GF-D8 (cell line): ENCODE data around the gene TARS3.

Experiments used
- DNase-seq: peaks from one replicate; lab custom pipeline; 2025; lab: John Stamatoyannopoulos, UW

Gene TARS3

DNA sequence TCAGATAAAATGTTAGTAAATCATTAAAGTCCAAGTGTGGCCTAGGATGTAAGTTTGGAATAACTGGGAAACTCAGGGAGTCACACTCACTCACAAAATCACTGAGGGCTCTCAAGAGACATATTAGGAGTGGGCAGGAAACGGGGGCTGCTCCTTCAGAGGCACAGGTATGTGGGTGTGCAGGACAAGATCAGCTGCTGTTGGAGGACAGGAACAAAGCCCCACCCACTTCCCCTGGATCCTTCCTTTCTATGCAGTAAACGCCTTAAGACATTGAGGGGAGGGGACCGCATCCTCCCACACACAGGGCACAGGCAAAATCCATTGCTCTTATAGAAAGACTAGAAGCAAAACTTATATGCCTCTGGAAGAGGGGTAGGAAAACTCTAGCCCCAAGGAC is 102.3 kb downstream of the TARS3 start:
- DNase-seq = no peak

DNA sequence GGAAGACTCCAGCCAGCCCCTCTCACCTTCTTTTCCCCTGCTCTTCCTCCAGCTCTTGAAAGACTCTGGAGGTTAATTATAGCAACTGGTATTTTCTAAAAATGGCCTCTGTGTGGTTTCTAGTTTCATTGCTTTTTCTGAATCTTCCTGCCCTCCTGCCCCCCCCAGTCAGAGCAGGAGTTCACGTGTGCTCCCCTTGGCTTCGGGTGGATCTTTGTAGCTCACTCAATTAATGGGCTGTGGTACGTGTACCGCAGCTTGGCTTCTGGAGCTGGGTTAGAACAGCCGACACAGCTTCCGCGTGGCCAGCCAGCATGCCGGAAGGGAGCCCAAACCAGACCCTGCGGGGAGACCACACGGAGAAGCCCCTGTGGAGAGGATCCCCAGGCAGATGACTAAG is 103.6 kb downstream of the TARS3 start:
- no peak for DNase-seq

- no peak for DNase-seq
Measured at GRCh38 chr15:101619615-101619865, 104.7 kb downstream of the TARS3 start.

GRCh38 chr15:101618851-101619614 is 105.2 kb downstream of the TARS3 start:
- DNase-seq = no peak

DNA sequence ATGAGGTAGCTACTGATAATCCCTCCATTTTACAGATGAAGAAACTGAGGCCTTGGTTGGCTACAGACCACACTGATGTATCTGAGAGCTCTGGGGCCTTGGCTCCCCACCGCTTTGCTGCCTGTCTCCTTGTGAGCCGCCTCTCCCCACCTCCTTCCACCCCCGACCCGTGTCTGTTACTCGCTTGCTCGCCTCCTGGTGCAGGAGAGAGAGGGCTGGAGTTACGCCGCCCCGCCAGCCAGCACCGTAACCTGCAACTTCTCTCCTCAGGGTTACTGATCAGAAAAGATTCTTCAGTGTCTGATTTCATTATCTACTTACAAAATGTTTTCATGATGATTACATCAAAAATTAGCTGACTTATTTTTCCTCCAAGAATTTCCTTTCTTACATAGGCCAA is 106.2 kb downstream of the TARS3 start:
- no peak for DNase-seq

GRCh38 chr15:101617390-101617965 is 106.8 kb downstream of the TARS3 start:
- no peak for DNase-seq

GRCh38 chr15:101615986-101616848 is 108.1 kb downstream of the TARS3 start:
- no peak for DNase-seq

- no peak for DNase-seq
Measured at GRCh38 chr15:101615414-101615985, 108.8 kb downstream of the TARS3 start.

- no peak for DNase-seq
Measured at GRCh38 chr15:101614761-101615160, 109.5 kb downstream of the TARS3 start.

GRCh38 chr15:101614001-101614585 is 110.2 kb downstream of the TARS3 start:
- no peak for DNase-seq

GRCh38 chr15:101613130-101614000 is 110.9 kb downstream of the TARS3 start:
- no peak for DNase-seq

DNA sequence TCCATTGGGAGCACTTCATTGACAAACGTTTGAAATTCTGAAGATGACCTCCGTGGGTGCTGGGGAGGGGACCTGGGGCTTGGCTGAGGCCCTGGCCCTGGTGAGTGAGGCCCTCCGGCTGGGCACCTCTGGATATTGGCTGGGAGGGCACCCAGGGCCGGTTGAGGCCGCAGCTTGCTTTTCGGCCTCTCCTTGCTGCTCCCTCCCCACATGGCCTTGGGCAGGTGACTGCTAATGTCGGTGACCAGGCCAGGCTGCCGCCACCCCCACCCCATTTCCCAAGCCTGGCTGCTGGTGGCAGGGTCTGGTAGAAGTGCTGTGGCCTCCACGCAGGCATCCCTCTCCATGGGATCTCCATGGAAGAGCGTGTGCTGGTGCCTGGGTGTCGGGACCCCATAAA is 111.6 kb downstream of the TARS3 start:
- DNase-seq = no peak

DNA sequence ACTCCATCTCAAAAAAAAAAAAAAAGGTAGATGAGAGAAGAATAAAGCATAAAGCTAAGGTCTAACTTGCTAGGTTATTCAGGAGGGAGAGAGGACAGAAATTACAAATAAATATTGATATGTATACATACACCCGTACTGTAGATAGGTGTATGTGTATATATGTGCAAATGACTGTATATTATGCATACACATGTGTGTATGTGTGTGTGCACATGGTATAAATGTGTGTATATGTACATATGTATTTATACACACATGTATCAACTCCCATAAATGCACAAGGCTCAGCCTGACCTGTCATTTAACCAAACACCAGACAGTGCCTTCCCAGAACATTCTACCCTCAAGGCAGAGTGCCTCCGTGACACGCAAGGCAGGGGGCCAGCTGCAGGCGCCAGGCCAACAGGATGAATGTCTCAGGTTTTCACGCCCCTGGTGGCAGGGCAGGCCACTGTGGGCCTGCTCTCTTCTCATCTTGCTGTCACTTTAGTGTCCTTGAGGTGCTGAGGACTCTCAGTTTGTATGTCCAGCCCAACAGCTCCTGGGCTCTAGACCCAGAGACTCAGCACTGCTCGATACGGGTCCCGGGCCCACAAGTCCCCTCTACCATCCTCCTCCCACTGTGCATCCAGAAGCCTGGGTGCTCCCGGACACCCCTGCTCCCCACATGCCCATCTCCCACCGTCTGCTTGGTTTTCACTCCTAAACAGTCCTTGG is 112.5 kb downstream of the TARS3 start:
- no peak for DNase-seq

DNA sequence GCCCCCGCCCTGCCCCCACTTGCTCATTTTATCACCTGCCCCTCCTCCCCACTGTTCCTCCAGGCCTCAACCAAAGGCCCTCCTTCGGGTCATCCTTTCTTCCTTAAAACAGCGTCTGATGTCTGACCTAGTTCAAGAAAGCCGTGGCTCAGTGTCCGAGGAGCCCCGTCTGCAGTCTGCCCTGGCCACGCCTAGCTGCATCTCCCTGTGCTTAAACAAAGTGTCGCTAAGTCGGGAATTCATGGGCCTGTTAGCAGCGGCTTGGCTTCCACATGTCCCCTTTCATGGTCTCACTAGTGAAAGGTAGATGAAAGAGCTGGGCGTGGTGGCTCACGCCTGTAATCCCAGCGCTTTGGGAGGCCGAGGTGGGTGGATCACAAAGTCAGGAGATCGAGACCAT is 113.3 kb downstream of the TARS3 start:
- DNase-seq = no peak

DNA sequence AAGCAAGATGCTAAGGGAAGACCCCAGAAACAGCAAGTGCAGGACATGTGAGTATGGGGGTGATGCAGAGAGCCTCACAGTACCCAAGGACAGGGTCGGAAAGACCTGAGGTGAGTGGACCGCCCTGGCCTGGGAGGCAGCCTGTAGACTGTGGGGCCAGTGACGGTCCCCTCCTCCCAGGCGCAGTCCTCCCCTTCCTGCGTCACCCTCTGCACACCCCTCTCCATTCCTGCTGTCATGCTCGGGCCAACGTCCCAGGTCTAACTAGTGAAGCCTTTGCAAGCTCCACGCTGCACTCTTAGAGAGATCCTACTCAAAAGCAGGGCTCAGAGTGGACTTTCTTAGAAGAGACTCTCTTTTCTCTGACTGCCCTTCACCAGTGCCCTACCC is 113.7 kb downstream of the TARS3 start:
- no peak for DNase-seq

GRCh38 chr15:101609742-101610610 is 114.3 kb downstream of the TARS3 start:
- no peak for DNase-seq

GRCh38 chr15:101608201-101608600 is 116.1 kb downstream of the TARS3 start:
- DNase-seq = no peak

- no peak for DNase-seq
Measured at GRCh38 chr15:101607108-101607507, 117.2 kb downstream of the TARS3 start.

DNA sequence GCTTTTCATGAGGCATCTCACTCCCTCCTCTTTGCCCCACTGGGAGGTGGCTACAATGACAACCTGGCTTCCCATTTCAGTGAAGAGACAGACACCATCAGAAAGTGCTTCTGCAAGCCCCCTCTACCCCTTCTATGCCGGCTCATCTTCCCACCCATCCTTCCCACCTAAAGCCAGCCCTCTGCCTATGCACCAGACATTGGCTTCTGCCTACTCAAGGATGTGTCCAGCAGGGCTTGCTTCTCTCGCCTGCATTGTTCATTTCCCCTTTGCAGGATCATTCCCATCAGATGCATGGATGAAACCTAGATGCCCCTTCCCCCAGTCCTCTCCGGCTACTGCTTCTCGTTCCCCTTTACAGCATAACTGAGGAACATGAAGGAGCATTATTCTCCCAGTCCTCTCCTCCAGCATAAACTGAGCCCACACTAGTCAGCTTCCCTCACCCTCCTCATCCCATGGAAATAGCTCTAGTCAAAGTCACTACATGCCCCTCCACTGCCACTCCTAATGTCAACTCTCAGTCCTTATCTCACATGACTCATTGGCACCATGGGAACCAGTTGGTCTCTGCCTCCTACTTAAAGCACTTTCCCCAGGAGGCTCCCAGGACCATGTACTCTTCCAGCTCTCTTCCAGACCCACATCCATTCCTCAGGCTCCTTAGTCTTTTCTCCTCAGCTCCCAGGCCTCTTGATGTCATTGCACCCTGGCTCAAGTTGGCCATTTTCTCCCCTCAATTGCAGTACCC is 120.0 kb downstream of the TARS3 start:
- DNase-seq = no peak
